WERI-Rb-1 (cell line): Measurements from ENCODE around the gene GPRIN3.

Experiments
- DNase-seq: peaks from one replicate; pipeline ENCODE4 v3.0.0-alpha.2; 2020
- H3K27ac ChIP-seq: fragments of 250-450 bp; sonication (Bioruptor Pico); 2 replicates; pipeline ENCODE4 v1.5.1; 2020; ENCODE audit warnings: mild to moderate bottlenecking, moderate library complexity
- H3K27me3 ChIP-seq: fragments of 250-450 bp; sonication (Bioruptor Pico); 2 replicates; pipeline ENCODE4 v1.5.1; 2021; ENCODE audit warnings: mild to moderate bottlenecking, low read depth, moderate library complexity; ENCODE audit not compliant: insufficient read depth, severe bottlenecking
- H3K36me3 ChIP-seq: fragments of 250-450 bp; sonication (Bioruptor Pico); 2 replicates; pipeline ENCODE4 v1.5.1; 2020; ENCODE audit warnings: mild to moderate bottlenecking, moderate library complexity
- H3K4me3 ChIP-seq: 2 replicates; pipeline ENCODE4 v1.5.1; 2011; ENCODE audit warnings: low read depth, mild to moderate bottlenecking, control low read depth, low read length
- H3K9me3 ChIP-seq: fragments of 250-450 bp; sonication (Bioruptor Pico); 2 replicates; pipeline ENCODE4 v1.5.1; 2021; ENCODE audit warnings: mild to moderate bottlenecking, moderate library complexity; ENCODE audit not compliant: severe bottlenecking
- CTCF ChIP-seq: IDR thresholded peaks from 2 replicates; pipeline ENCODE4 v1.5.1; 2011; ENCODE audit warnings: low read depth, mild to moderate bottlenecking, control low read depth, inconsistent platforms, low read length

The GPRIN3 gene

GRCh38 chr4:89217604-89218003 is 90.0 kb downstream of the GPRIN3 start:
- H3K9me3 ChIP-seq = no peaks in the 10 kb centered on the region
- no peak for DNase-seq
- H3K27ac ChIP-seq = no peak overlapping the region
- no peaks in the 10 kb centered on the region for H3K27me3 ChIP-seq
- H3K4me3 ChIP-seq = no peak overlapping the region
- TF ChIP-seq CTCF = no peak
- H3K36me3 ChIP-seq = no peaks in the 10 kb centered on the region

DNA sequence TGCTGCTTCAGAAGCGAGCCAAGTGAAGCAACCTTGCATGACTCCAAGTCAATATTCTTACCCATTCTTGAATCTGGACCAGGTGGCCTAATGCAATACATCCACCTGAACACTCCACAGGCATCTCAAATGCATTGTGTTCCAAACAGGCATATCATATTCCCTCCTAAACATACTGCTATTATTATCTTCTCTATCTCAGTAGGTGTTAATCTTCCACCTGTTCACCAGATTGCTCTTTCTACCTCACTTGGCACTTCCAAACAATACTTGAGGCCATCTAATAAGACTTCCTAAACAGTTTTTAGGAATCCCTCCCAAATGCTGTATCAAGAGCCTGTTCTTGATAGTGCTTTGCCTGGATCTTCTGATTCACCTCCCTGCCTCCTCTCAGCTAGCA is 90.7 kb downstream of the GPRIN3 start:
- no peak for DNase-seq
- no peak overlapping the region for H3K4me3 ChIP-seq
- no peak for TF ChIP-seq CTCF

GRCh38 chr4:89216422-89216821 is 91.2 kb downstream of the GPRIN3 start:
- TF ChIP-seq CTCF = no peak
- no peaks in the 10 kb centered on the region for H3K9me3 ChIP-seq
- no peak overlapping the region for H3K4me3 ChIP-seq
- no peaks in the 10 kb centered on the region for H3K36me3 ChIP-seq
- H3K27ac ChIP-seq = no peak overlapping the region
- no peak for DNase-seq
- H3K27me3 ChIP-seq = no peaks in the 10 kb centered on the region

More for the DNA sequence above, 90.7 kb downstream of the GPRIN3 start:
- H3K9me3 ChIP-seq = no peaks in the 10 kb centered on the region
- H3K27me3 ChIP-seq = no peaks in the 10 kb centered on the region
- H3K36me3 ChIP-seq = no peaks in the 10 kb centered on the region
- H3K27ac ChIP-seq = no peak overlapping the region

- Histone ChIP-seq H3K27me3 (no peaks in the 10 kb centered on the region), H3K9me3 (no peaks in the 10 kb centered on the region), H3K4me3 (no peak overlapping the region), H3K27ac (no peak overlapping the region), H3K36me3 (no peaks in the 10 kb centered on the region)
- DNase-seq = no peak
- no peak for TF ChIP-seq CTCF
These were observed 91.9 kb downstream of the GPRIN3 start for GRCh38 chr4:89215736-89216135.

- no peak for TF ChIP-seq CTCF
- Histone ChIP-seq H3K36me3 (no peaks in the 10 kb centered on the region), H3K4me3 (no peak overlapping the region), H3K27ac (no peak overlapping the region), H3K9me3 (no peaks in the 10 kb centered on the region), H3K27me3 (no peaks in the 10 kb centered on the region)
- no peak for DNase-seq
These were observed 93.3 kb downstream of the GPRIN3 start for GRCh38 chr4:89214308-89214707.

- Histone ChIP-seq H3K27me3 (no peaks in the 10 kb centered on the region), H3K27ac (no peak overlapping the region), H3K9me3 (no peaks in the 10 kb centered on the region), H3K36me3 (no peaks in the 10 kb centered on the region), H3K4me3 (no peak overlapping the region)
- DNase-seq = no peak
- TF ChIP-seq CTCF = no peak
These were observed 94.3 kb downstream of the GPRIN3 start for GRCh38 chr4:89213382-89213701.
